Medulla oblongata (tissue), 1 donor: ENCODE results near the gene IFNL2.
"Not testable (repeated sequence)": the region's sequence is repeated elsewhere in the genome, so short reads cannot be mapped to it uniquely, and the experiment has no call there.

Source experiments
- DNase-seq: peaks from one replicate; pipeline ENCODE4 v3.0.0-alpha.2; 2015; ENCODE audit errors: extremely low spot score

The IFNL2 gene

DNA sequence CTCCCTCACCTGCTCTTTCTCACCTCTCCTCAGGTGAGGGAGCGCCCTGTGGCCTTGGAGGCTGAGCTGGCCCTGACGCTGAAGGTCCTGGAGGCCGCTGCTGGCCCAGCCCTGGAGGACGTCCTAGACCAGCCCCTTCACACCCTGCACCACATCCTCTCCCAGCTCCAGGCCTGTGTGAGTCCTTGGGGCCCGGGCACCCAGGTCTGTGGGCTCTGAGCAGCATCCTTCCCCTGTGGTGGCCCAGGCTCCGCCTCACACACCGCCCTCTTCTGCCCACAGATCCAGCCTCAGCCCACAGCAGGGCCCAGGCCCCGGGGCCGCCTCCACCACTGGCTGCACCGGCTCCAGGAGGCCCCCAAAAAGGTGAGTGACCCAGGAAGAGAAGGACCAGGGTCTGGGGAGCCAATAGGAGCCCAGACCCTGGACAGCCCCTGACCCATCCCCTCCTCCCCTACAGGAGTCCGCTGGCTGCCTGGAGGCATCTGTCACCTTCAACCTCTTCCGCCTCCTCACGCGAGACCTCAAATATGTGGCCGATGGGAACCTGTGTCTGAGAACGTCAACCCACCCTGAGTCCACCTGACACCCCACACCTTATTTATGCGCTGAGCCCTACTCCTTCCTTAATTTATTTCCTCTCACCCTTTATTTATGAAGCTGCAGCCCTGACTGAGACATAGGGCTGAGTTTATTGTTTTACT, 29.9 kb downstream of the IFNL2 start:
- no peak for DNase-seq

DNA sequence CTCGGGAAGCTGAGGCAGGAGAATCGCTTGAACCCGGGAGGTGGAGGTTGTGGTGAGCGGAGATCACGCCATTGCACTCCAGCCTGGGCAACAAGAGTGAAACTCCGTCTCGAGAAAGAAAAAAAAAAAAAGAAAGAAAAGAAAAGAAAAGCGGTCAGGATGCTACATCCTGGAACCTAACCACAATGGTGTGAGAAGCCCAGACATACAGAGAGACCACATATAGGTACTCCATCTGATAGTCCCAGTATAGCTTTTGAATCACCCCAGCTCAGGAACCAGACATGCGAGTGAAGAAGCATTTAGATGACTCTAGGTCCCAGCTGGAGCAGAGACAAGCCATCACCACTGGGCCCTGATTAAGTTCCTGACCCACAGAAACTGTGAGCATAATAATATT, 31.2 kb downstream of the IFNL2 start:
- DNase-seq: no peak

DNA sequence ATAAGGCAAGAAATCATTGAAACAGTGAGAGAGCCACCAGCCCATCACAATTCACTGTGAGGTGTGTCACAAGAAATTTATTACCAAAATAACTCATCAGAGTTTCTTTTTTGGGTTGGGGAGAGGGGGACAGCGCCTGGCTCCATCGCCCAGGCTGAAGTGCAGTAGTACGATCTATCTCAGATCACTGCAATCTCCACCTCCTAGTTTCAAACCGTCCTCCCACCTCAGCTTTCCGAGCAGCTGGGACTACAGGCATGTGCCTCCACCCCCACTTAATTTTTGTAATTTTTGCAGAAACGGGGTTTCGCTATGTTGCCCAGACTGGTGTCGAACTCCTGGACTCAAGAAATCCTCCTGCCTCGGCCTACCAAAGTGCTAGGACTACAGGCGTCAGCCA, 31.6 kb downstream of the IFNL2 start:
- DNase-seq: no peak

GRCh38 chr19:39301021-39301420, 32.8 kb downstream of the IFNL2 start:
- DNase-seq: no peak

- DNase-seq: no peak
Observed at GRCh38 chr19:39301562-39301961, 33.4 kb downstream of the IFNL2 start.

GRCh38 chr19:39303373-39304184, 35.4 kb downstream of the IFNL2 start:
- DNase-seq: no peak

DNA sequence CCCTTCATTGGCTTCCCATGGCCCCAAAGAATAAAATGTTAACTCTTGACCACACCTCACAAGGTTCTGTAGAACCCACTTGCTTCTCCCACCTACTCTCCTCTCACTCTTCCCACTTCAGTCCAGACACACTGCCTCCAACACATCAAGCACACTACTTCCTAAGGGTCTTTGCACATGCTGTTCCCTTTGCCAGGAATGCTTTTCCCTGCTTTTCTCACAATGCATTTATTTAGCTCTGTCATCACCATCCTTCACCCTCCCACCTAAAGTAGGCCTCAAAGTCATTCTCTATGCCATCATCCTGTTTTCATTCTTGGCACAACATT, 36.0 kb downstream of the IFNL2 start:
- DNase-seq: no peak

DNA sequence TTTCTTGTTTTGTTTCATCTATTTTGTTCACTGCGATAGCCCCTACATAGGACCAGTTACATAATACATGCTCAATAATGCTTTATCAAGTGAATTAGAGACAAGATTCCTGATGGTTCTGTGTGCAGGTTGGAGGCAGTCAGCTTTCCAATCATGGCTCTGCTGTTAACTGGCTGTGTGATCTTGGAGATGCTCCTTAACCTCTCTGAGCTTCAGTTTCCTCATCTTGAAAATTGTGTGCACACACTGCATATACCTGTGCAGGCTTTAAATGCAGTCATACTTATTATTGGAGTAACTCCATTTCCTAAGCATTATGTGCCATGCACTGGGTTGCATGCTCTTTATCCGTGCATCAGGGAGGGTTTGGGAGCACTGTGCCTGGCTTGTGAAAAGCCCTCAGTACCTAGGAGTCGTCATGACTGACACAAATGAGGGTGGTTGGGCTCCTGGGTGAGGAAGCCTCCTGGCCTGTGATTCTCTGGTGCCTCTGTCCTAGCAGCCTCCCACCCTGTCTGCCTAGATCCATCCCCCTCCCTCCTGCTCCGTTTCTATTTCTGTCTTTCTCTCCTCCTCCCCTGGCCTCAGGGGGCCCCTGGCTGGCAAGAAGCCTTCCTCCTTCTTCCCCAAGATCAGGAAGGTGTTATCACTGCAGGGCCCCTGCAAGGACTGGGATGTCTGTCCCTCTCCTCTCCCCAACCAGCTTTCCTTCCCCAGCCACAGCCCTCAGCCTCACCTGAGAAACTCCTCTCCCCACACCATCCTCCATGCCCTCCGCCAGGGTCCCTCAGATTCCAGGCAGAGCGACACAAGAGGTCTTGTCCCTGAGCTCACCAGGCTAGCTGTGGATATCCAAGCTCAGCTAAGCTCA, 36.7 kb downstream of the IFNL2 start:
- DNase-seq: no peak

- no peak for DNase-seq
Observed at GRCh38 chr19:39306075-39306474, 37.9 kb downstream of the IFNL2 start.

DNA sequence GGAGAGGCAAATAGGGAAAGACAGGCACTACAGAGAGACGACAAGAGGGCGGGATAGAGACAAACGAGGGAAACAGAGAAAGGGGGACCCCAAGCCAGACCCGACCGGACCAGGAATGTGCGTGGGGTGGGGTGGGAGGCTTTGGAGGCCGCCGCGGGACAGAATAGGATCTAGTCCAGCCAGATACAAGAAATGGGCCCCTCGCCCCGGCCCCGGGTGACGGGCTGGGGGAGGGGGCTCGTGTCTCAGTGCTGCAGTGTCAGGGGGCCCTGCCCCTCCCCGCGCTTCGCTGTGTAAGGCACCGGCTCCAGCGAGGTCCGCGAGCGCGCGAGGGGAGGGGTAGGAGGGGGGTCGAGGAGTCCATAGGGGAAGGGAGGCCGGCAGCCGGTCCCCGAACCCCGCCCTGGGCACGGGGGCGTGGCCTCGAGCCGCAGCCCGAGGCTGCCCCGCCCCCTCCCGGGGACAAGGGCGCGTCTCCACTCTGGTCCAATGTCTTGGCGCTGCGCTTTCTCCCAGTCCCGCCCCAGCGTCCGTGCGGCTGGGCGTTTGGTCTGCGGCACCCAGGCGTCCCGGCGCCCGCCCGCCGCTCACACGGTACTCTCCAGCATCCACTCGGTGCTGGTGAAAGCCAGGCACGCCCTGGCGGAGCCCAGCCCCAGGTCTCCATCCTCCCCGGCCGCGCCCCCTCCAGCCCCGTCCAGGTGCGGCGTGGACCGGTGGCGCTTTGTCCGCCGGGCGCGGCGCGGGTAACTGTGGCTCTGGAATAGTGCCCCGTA, 39.0 kb downstream of the IFNL2 start:
- no peak for DNase-seq

DNA sequence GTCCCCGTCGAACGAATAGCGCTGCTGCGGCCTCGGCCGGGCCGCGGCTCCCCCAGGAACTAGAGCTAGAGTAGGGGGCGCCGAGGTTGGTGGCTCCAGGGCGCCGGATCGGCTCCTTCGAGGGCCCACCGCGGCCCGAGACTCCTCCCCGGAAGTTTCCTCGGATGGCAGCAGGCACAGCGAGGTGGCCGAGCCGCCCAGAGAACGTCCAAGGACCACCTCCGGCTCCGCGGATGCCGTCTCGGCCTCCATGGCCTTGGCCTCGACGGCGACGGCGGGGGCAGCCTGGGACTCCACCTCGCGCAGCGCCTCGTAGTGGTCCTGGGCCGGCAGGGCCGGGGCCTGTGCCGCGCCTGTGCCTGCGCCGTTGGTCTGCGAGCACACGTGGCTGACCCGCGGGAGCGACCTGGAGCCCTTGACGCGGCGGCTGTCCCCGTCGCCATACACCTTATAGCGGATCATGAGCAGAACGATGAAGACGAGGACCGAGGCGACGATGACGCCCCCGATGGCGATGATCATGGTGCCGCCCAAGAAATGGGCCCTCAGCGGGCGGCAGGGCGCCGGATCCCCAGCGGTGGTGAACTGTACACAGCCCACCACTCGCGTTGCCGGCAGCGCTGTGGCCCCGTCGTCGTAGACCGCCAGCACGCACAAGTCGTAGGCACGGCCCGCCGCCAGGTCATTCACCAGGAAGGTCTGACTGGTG, 39.8 kb downstream of the IFNL2 start:
- DNase-seq: no peak

DNA sequence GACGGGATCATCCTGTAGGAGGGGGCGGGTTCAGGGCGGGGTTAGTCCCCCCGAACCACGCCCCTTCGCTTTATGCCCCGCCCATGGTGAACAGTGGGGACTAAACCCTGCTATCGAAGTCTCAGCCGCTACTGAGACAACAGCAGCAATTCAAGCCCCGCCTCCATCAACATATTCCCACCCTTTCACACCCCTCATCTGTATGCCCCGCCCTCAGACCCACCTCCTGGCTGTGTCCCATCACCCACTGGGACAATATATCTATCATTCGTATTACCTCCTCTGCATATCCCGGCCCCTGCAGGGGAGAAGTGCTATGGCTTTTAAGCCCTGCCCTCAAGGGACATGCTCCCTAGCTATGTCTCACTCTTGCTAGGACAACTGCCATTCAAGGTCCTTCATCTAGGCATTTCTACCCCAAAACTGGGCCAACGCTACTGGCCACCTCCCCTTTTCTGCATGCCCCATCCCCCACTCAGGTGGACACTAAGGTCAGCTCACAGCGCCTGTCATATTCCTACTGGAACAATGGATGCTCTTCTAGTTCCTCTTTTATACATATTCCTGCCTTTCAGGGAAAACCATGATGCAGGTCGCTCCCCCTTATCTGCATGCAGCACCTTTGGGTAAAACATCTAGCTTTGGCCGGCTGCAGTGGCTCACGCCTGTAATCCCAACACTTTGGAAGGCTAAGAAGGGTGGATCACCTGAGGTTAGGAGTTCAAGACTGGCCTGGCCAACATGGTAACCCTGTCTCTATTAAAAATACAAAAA, 40.5 kb downstream of the IFNL2 start:
- no peak for DNase-seq

GRCh38 chr19:39309305-39309670, 41.1 kb downstream of the IFNL2 start:
- DNase-seq: not testable (repeated sequence)

GRCh38 chr19:39310558-39311311, 42.5 kb downstream of the IFNL2 start:
- no peak for DNase-seq

GRCh38 chr19:39314016-39314728, 46.0 kb downstream of the IFNL2 start:
- no peak for DNase-seq

- no peak for DNase-seq
Observed at GRCh38 chr19:39315933-39316332, 47.7 kb downstream of the IFNL2 start.

DNA sequence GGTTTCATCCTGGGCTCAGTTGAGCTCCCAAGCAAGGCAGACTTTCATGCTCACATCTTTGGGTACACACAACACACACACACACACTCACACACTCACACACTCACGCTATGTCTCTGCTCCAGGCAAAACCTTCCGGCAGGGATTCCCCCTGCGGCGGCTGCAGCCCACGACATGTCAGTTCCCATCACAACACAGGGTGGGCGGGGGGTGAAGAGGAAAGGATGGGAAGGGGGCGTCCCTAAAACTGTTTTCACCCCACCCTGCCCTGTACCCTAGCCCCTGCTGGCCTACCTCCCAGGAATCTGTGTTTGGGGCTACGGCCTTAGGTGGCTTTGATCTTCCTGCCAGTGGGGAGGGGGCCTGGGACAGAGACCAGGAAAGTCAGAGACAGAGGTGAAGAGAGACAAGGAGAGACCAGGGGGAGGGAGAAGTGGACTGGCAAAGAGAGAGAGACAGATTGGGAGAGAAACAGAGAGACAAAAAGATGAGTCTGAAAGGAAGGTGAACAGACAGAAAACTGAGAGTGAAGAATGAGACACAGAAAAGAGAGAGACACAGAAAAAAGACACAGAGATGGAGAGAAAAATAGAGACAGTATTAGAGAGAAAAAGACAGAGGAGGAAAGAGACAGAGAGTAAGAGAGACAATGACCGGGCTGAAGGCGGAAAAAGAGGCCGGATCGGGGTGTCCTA, 48.6 kb downstream of the IFNL2 start:
- DNase-seq: no peak

- no peak for DNase-seq
Observed at GRCh38 chr19:39317476-39317875, 49.3 kb downstream of the IFNL2 start.
